Left cardiac atrium (tissue), 4 donors: ENCODE measurements around the gene ZNF276. TPM values are rescaled to one million over a fixed set of nuclear protein-coding genes. Genes with fewer than 3 reads are reported as not detected.
A peak's percentile ranks its signal among the peaks of the same experiment; 100 is the strongest.
"Not testable (repeated sequence)": the region's sequence is repeated elsewhere in the genome, so short reads cannot be mapped to it uniquely, and the experiment has no call there.

ENCODE experiments used
- ATAC-seq, 2 donors: fragments of 200-7000 bp; cut with Tn5 transposase; one replicate each; pipeline ENCODE4 v1.9.1; 2020; ENCODE audit warnings: mild to moderate bottlenecking in 2 of 2, moderate library complexity in 2 of 2
- DNase-seq: peaks from one replicate; pipeline ENCODE4 v3.0.0-alpha.2; 2020
- intact Hi-C, 2 donors: fragments of 100-400 bp; cut with DNase I; formaldehyde crosslinking; loops; one replicate each; pipeline versions ENCODE4 v1.14.1 to v1.15.1; 2022 to 2023
- total RNA-seq, 2 donors: library from RNA; stranded (reverse); fragmentation: NEBNext Ultra II Directional; extraction: Animal tissue kit (Norgen Biotek cat#: 25700); gene quantifications; one replicate each; pipeline ENCODE4 v1.2.1, GENCODE V29; 2021
- donor health status: DM: no; HTN: yes; CAD: no.
- donor health status: DM: no; HTN: yes; CAD: no; lungs with severe emphysema.
- donor health status: DM: yes; HTN: yes; CAD: no.
- donor health status: Dilated cardiomyopathy.

Gene ZNF276
- total RNA-seq, 2 donors from 2014 or later, result 11.9 to 18.2 TPM

GRCh38 chr16:89694784-89695085, 26.6 kb upstream of the ZNF276 start:
- ATAC-seq, intact Hi-C loops: not testable (repeated sequence)
- DNase-seq, result peak; percentile 18

GRCh38 chr16:89695086-89695874, 26.1 kb upstream of the ZNF276 start:
- ATAC-seq, result no peak
- peak; percentile 22 for DNase-seq
- intact Hi-C loops, result no loop called here

GRCh38 chr16:89695875-89696669, 25.3 kb upstream of the ZNF276 start:
- DNase-seq (peak; percentile 35), ATAC-seq (no peak)
- intact Hi-C loops, result no loop called here

GRCh38 chr16:89696670-89697128, 24.6 kb upstream of the ZNF276 start:
- intact Hi-C loops, result no loop called here
- ATAC-seq (no peak), DNase-seq (peak; percentile 22)

- ATAC-seq, result no peak
- intact Hi-C loops, result no loop called here
- DNase-seq, result peak; percentile 44
Measured at GRCh38 chr16:89697161-89697615, 24.1 kb upstream of the ZNF276 start.

GRCh38 chr16:89697616-89698331, 23.6 kb upstream of the ZNF276 start:
- DNase-seq (peak; percentile 23), ATAC-seq (no peak)
- intact Hi-C loops, result no loop called here

- ATAC-seq, intact Hi-C loops: not testable (repeated sequence)
- DNase-seq, result peak; percentile 11
Measured at GRCh38 chr16:89698717-89699116, 22.6 kb upstream of the ZNF276 start.

GRCh38 chr16:89699629-89700099, 21.7 kb upstream of the ZNF276 start:
- ATAC-seq, DNase-seq: not testable (repeated sequence)
- intact Hi-C loops, result loop anchor here (5.0 to 10.0 kb wide), 2 partner anchors 95 to 163 kb away; no protein-coding TSS in a partner anchor

GRCh38 chr16:89700100-89700648, 21.2 kb upstream of the ZNF276 start:
- DNase-seq (peak; percentile 99), ATAC-seq (peak; percentile 70 to 74)
- intact Hi-C loops, result loop anchor here (5.0 to 10.0 kb wide), 2 partner anchors 95 to 162 kb away; no protein-coding TSS in a partner anchor

- DNase-seq (peak; percentile 43), ATAC-seq (peak; percentile 16 to 20)
- intact Hi-C loops, result loop anchor here (5.0 to 10.0 kb wide), 2 partner anchors 94 to 161 kb away; no protein-coding TSS in a partner anchor
Measured at GRCh38 chr16:89700649-89701424, 20.5 kb upstream of the ZNF276 start.

GRCh38 chr16:89701425-89702406, 19.6 kb upstream of the ZNF276 start, which contains the start of gene SPATA2L:
Gene SPATA2L (minus strand): TSS chr16:89701705. CDS start chr16:89701232, 473 bp downstream.
- intact Hi-C loops, result loop anchor here (5.0 to 10.0 kb wide), 2 partner anchors 93 to 161 kb away; no protein-coding TSS in a partner anchor
- DNase-seq (peak; percentile 89), ATAC-seq (peak; percentile 82 to 85)

- DNase-seq (no peak), ATAC-seq (no peak)
- intact Hi-C loops, result loop anchor here (5.0 to 10.0 kb wide), 2 partner anchors 91 to 158 kb away; no protein-coding TSS in a partner anchor
Measured at GRCh38 chr16:89704281-89704680, 17.1 kb upstream of the ZNF276 start.

GRCh38 chr16:89705006-89705405, 16.3 kb upstream of the ZNF276 start:
- intact Hi-C loops, result loop anchor here in 1 of 2 donors (10.0 kb wide), 1 partner anchor 90 kb away; no protein-coding TSS in a partner anchor
- DNase-seq (no peak), ATAC-seq (no peak)

GRCh38 chr16:89706518-89707260, 14.6 kb upstream of the ZNF276 start:
- DNase-seq, result no peak
- no peak for ATAC-seq
- intact Hi-C loops, result loop anchor here in 1 of 2 donors (10.0 kb wide), 1 partner anchor 88 kb away; no protein-coding TSS in a partner anchor

- no peak for ATAC-seq
Measured at GRCh38 chr16:89707695-89708094, 13.6 kb upstream of the ZNF276 start.

More at GRCh38 chr16:89707695-89708094, 13.6 kb upstream of the ZNF276 start:
- intact Hi-C loops, result loop anchor here in 1 of 2 donors (10.0 kb wide), 1 partner anchor 87 kb away; no protein-coding TSS in a partner anchor
- DNase-seq, result no peak
